OCI-LY7 (cell line): ENCODE results near the gene TBC1D9B. TPM values are rescaled to one million over a fixed set of nuclear protein-coding genes. Genes with fewer than 3 reads are reported as not detected.

Experiments used
- BruUV-seq: library from RNA; stranded (reverse); fragments of 400-500 nt; replicated peaks from 2 replicates; lab custom pipeline; 2021; lab: Mats Ljungman, UMichigan
- CTCF ChIA-PET: fragments of 300-600 bp; sonication (Branson Sonifier 250); formaldehyde crosslinking; loops from one replicate; lab custom pipeline; 2022; ENCODE audit warnings: antibody characterized with exemption; ENCODE audit not compliant: unreplicated experiment; lab: Charles Lee
- POLR2A ChIA-PET: fragments of 300-600 bp; sonication (Branson Sonifier 250); formaldehyde crosslinking; loops from one replicate; lab custom pipeline; 2022; ENCODE audit warnings: antibody characterized with exemption; lab: Charles Lee
- DNase-seq: peaks from one replicate; pipeline ENCODE4 v3.0.0-alpha.2; 2015; ENCODE audit warnings: low spot score
- H2AFZ ChIP-seq: fragments of 200-600 bp; sonication (generic), shearing (Covaris generic); 2 replicates; pipeline ENCODE4 v1.6.1; 2014; ENCODE audit warnings: mild to moderate bottlenecking, antibody characterized with exemption, low read length, moderate library complexity
- H3K27ac ChIP-seq: fragments of 200-600 bp; sonication (generic); 2 replicates; pipeline ENCODE4 v1.5.1; 2014; ENCODE audit warnings: mixed run types, low read depth, mild to moderate bottlenecking, moderate library complexity, low read length, inconsistent platforms; ENCODE audit not compliant: poor library complexity, severe bottlenecking
- H3K36me3 ChIP-seq: fragments of 200-600 bp; sonication (generic); 2 replicates; pipeline ENCODE4 v1.6.1; 2014; ENCODE audit warnings: mild to moderate bottlenecking, antibody characterized with exemption, low read length, moderate library complexity, mixed read lengths; ENCODE audit not compliant: insufficient read depth
- H3K4me1 ChIP-seq: fragments of 200-600 bp; sonication (generic); 2 replicates; pipeline ENCODE4 v1.5.1; 2014; ENCODE audit warnings: mild to moderate bottlenecking, low read length; ENCODE audit not compliant: insufficient read depth, poor library complexity, severe bottlenecking
- H3K4me2 ChIP-seq: fragments of 200-600 bp; sonication (generic); 2 replicates; pipeline ENCODE4 v1.6.1; 2014; ENCODE audit warnings: mild to moderate bottlenecking, low read length
- H3K4me3 ChIP-seq: fragments of 200-600 bp; sonication (generic); 2 replicates; pipeline ENCODE4 v1.5.1; 2014; ENCODE audit warnings: mild to moderate bottlenecking, low read depth, low read length; ENCODE audit not compliant: poor library complexity, severe bottlenecking
- H3K79me2 ChIP-seq: fragments of 200-600 bp; sonication (generic); 2 replicates; pipeline ENCODE4 v1.6.1; 2016; ENCODE audit warnings: low read depth, mild to moderate bottlenecking, low read length, moderate library complexity, mixed read lengths; ENCODE audit not compliant: insufficient read depth
- H3K9me2 ChIP-seq: fragments of 200-600 bp; sonication (generic); 2 replicates; pipeline ENCODE4 v1.6.1; 2016; ENCODE audit warnings: mild to moderate bottlenecking, low read length, mixed read lengths; ENCODE audit not compliant: insufficient read depth
- H3K9me3 ChIP-seq: fragments of 200-600 bp; sonication (generic); 2 replicates; pipeline ENCODE4 v1.6.1; 2014; ENCODE audit warnings: mild to moderate bottlenecking, mixed run types, low read length, mixed read lengths
- H4K20me1 ChIP-seq: fragments of 200-600 bp; sonication (generic); 2 replicates; pipeline ENCODE4 v1.6.1; 2014; ENCODE audit warnings: mild to moderate bottlenecking, antibody characterized with exemption, low read length, moderate library complexity, mixed read lengths; ENCODE audit not compliant: insufficient read depth
- CTCF ChIP-seq: fragments of 200-600 bp; sonication (generic); conservative IDR thresholded peaks from 2 replicates; pipeline ENCODE4 v1.5.1; 2014; ENCODE audit warnings: mild to moderate bottlenecking, antibody characterized with exemption, low read length, moderate library complexity, mixed read lengths
- EZH2phosphoT487 ChIP-seq: fragments of 200-600 bp; sonication (generic); IDR thresholded peaks from 2 replicates; pipeline ENCODE4 v1.6.1; 2018; ENCODE audit warnings: low read depth, borderline replicate concordance, mild to moderate bottlenecking, mixed run types, antibody characterized with exemption, low read length, moderate library complexity, mixed read lengths
- intact Hi-C: fragments of 100-400 bp; cut with micrococcal nuclease; formaldehyde crosslinking; loops from one replicate; pipeline ENCODE4 v1.10.0; 2022; ENCODE audit not compliant: unreplicated experiment
- total RNA-seq, 2 experiments: library from RNA; depleted of rRNA in 1 of 2; stranded (reverse); fragments of >200 nt in 1 of 2; shearing (Covaris generic) in 1 of 2; gene quantifications; 2 replicates each; pipeline ENCODE4 v1.2.3, GENCODE V29; 2014 to 2022

The TBC1D9B gene
- total RNA-seq, 2 experiments from 2014 or later: 52.2 to 106 TPM

- Histone ChIP-seq H3K79me2 (no peaks in the 10 kb centered on the region), H3K27ac (no peak overlapping the region), H3K4me1 (no peaks in the 10 kb centered on the region), H2AFZ (no peak overlapping the region), H3K9me2 (no peaks in the 10 kb centered on the region), H3K36me3 (peaks cover 73% of the 10 kb centered on the region), H4K20me1 (no peaks in the 10 kb centered on the region), H3K9me3 (no peaks in the 10 kb centered on the region), H3K4me3 (no peak overlapping the region), H3K4me2 (no peak overlapping the region)
- ChIA-PET POLR2A (no interaction called here), CTCF (no interaction called here)
- no peak for DNase-seq
- intact Hi-C loops: no loop called here
- no TSS peak for BruUV-seq
- no peak for TF ChIP-seq EZH2phosphoT487
- TF ChIP-seq CTCF: no peak
These were observed 33.0 kb downstream of the TBC1D9B start for GRCh38 chr5:179874536-179875292.

GRCh38 chr5:179874136-179874535 is 33.6 kb downstream of the TBC1D9B start:
- POLR2A ChIA-PET: no interaction called here
- no TSS peak for BruUV-seq
- no peak overlapping the region for H2AFZ ChIP-seq
- CTCF ChIA-PET: no interaction called here
- TF ChIP-seq CTCF (no peak), EZH2phosphoT487 (no peak)
- peaks cover 76% of the 10 kb centered on the region for H3K36me3 ChIP-seq
- no peak overlapping the region for H3K4me2 ChIP-seq
- no peaks in the 10 kb centered on the region for H3K79me2 ChIP-seq
- intact Hi-C loops: no loop called here
- no peaks in the 10 kb centered on the region for H3K4me1 ChIP-seq
- H4K20me1 ChIP-seq: no peaks in the 10 kb centered on the region
- H3K4me3 ChIP-seq: no peak overlapping the region
- no peak for DNase-seq
- H3K9me3 ChIP-seq: no peaks in the 10 kb centered on the region
- H3K9me2 ChIP-seq: no peaks in the 10 kb centered on the region
- no peak overlapping the region for H3K27ac ChIP-seq

GRCh38 chr5:179873588-179874110 is 34.0 kb downstream of the TBC1D9B start:
- no TSS peak for BruUV-seq
- TF ChIP-seq CTCF (no peak), EZH2phosphoT487 (no peak)

More at GRCh38 chr5:179873588-179874110, 34.0 kb downstream of the TBC1D9B start:
- H4K20me1 ChIP-seq: no peaks in the 10 kb centered on the region
- intact Hi-C loops: no loop called here
- H3K79me2 ChIP-seq: no peaks in the 10 kb centered on the region
- H3K4me3 ChIP-seq: no peak overlapping the region
- H3K9me2 ChIP-seq: no peaks in the 10 kb centered on the region
- no peaks in the 10 kb centered on the region for H3K9me3 ChIP-seq
- no peaks in the 10 kb centered on the region for H3K4me1 ChIP-seq
- DNase-seq: no peak
- POLR2A ChIA-PET: interaction anchor here (1.2 kb wide), 1 partner anchor 32 kb away, joined by 4 read pairs; no protein-coding TSS in a partner anchor
- no peak overlapping the region for H2AFZ ChIP-seq
- H3K4me2 ChIP-seq: no peak overlapping the region
- H3K27ac ChIP-seq: no peak overlapping the region
- peaks cover 74% of the 10 kb centered on the region for H3K36me3 ChIP-seq
- CTCF ChIA-PET: interaction anchor here (0.6 kb wide), 1 partner anchor 1051 kb away, joined by 3 read pairs; no protein-coding TSS in a partner anchor
